GM23338 (cell line): ENCODE results near the gene PDIA4. TPM values are rescaled to one million over a fixed set of nuclear protein-coding genes. Genes with fewer than 3 reads are reported as not detected.

Experiments
- ATAC-seq: fragments of 200-7000 bp; cut with Tn5 transposase; 3 replicates; pipeline ENCODE4 v1.9.1; 2020
- DNase-seq: peaks from one replicate; pipeline ENCODE4 v3.0.0-alpha.2; 2015; ENCODE audit warnings: low spot score
- H2AFZ ChIP-seq: fragments of 200-600 bp; sonication (generic); 2 replicates; pipeline ENCODE4 v1.8.0; 2016; ENCODE audit warnings: antibody characterized with exemption, mild to moderate bottlenecking, moderate library complexity
- H3F3A ChIP-seq: fragments of 200-600 bp; sonication (generic); replicated peaks from 2 replicates; pipeline ENCODE4 v1.8.0; 2017; ENCODE audit warnings: antibody characterized with exemption, mixed run types, low read depth
- H3K27ac ChIP-seq: fragments of 200-600 bp; sonication (generic); 2 replicates; pipeline ENCODE4 v1.6.1; 2016; ENCODE audit warnings: low read depth
- H3K27me3 ChIP-seq: fragments of 200-600 bp; sonication (generic); 2 replicates; pipeline ENCODE4 v1.8.0; 2016; ENCODE audit warnings: mild to moderate bottlenecking, mixed run types, moderate library complexity; ENCODE audit not compliant: insufficient read depth
- H3K36me3 ChIP-seq: fragments of 200-600 bp; sonication (generic); 2 replicates; pipeline ENCODE4 v1.8.0; 2016; ENCODE audit warnings: mild to moderate bottlenecking; ENCODE audit not compliant: insufficient read depth
- H3K4me1 ChIP-seq: fragments of 200-600 bp; sonication (generic); 2 replicates; pipeline ENCODE4 v1.8.0; 2016; ENCODE audit warnings: mild to moderate bottlenecking, moderate library complexity; ENCODE audit not compliant: insufficient read depth
- H3K4me2 ChIP-seq: fragments of 200-600 bp; sonication (generic); 2 replicates; pipeline ENCODE4 v1.7.1; 2017; ENCODE audit warnings: mixed run types
- H3K4me3 ChIP-seq: fragments of 200-600 bp; sonication (generic); 2 replicates; pipeline ENCODE4 v1.6.1; 2016; ENCODE audit warnings: mixed run types
- H3K79me2 ChIP-seq: fragments of 200-600 bp; sonication (generic); replicated peaks from 2 replicates; pipeline ENCODE4 v1.8.0; 2017; ENCODE audit warnings: mild to moderate bottlenecking; ENCODE audit not compliant: insufficient read depth
- H3K9me2 ChIP-seq: fragments of 200-600 bp; sonication (generic); 2 replicates; pipeline ENCODE4 v1.8.0; 2017; ENCODE audit not compliant: insufficient read depth
- H4K20me1 ChIP-seq: fragments of 200-600 bp; sonication (generic); replicated peaks from 2 replicates; pipeline ENCODE4 v1.8.0; 2017; ENCODE audit warnings: mild to moderate bottlenecking; ENCODE audit not compliant: insufficient read depth
- H3K27ac Mint-ChIP-seq: 2 replicates; pipeline ENCODE4 v1.8.0; 2020; ENCODE audit warnings: inconsistent platforms, mild to moderate bottlenecking, moderate library complexity, mixed read lengths
- H3K27me3 Mint-ChIP-seq: 3 replicates; pipeline ENCODE4 v1.8.0; 2022; ENCODE audit warnings: low read depth, mild to moderate bottlenecking, moderate library complexity, mixed read lengths, inconsistent platforms; ENCODE audit not compliant: insufficient read depth, poor library complexity
- H3K36me3 Mint-ChIP-seq: 3 replicates; pipeline ENCODE4 v1.8.0; 2021; ENCODE audit warnings: low read depth, mild to moderate bottlenecking, inconsistent platforms, moderate library complexity, mixed read lengths
- H3K4me1 Mint-ChIP-seq: 3 replicates; pipeline ENCODE4 v1.8.0; 2020; ENCODE audit warnings: mild to moderate bottlenecking, inconsistent platforms, mixed read lengths
- H3K4me3 Mint-ChIP-seq: 3 replicates; pipeline ENCODE4 v1.8.0; 2021; ENCODE audit warnings: moderate library complexity, mild to moderate bottlenecking, inconsistent platforms, mixed read lengths
- H3K9me3 Mint-ChIP-seq: 3 replicates; pipeline ENCODE4 v1.8.0; 2020; ENCODE audit warnings: moderate library complexity, mild to moderate bottlenecking, inconsistent platforms, mixed read lengths
- CTCF ChIP-seq, 2 experiments: fragments of 200-600 bp in 1 of 2; sonication (generic) in 1 of 2; conservative IDR thresholded peaks; 2 replicates each; pipeline versions ENCODE4 v1.5.1 to v1.6.1; 2016 to 2017; ENCODE audit warnings: antibody characterized with exemption in 2 of 2, low read depth in 2 of 2, mild to moderate bottlenecking in 2 of 2, moderate library complexity in 1 of 2
- EZH2 ChIP-seq: fragments of 200-600 bp; sonication (generic); IDR thresholded peaks from one replicate; pipeline ENCODE4 v1.8.0; 2017; ENCODE audit warnings: antibody characterized with exemption, mild to moderate bottlenecking, low read depth; ENCODE audit not compliant: unreplicated experiment
- EZH2phosphoT487 ChIP-seq: fragments of 200-600 bp; sonication (generic); IDR thresholded peaks from one replicate; pipeline ENCODE4 v1.8.1; 2018; ENCODE audit warnings: antibody characterized with exemption; ENCODE audit not compliant: unreplicated experiment
- JUNB ChIP-seq: IDR thresholded peaks from one replicate; pipeline ENCODE4 v1.6.1; 2016; ENCODE audit warnings: antibody characterized with exemption; ENCODE audit not compliant: unreplicated experiment
- STAT1 ChIP-seq: IDR thresholded peaks from one replicate; pipeline ENCODE4 v1.6.1; 2016; ENCODE audit warnings: antibody characterized with exemption; ENCODE audit not compliant: unreplicated experiment
- ZNF114 ChIP-seq: fragments of 250-450 bp; sonication (Bioruptor Pico); IDR thresholded peaks from 2 replicates; pipeline ENCODE4 v1.5.0; 2020; ENCODE audit warnings: mild to moderate bottlenecking, moderate library complexity
- ZNF331 ChIP-seq: fragments of 250-450 bp; sonication (Bioruptor Pico); IDR thresholded peaks from 2 replicates; pipeline ENCODE4 v1.5.0; 2020; ENCODE audit warnings: low read depth, mild to moderate bottlenecking, moderate library complexity
- polyA plus RNA-seq: library from polyadenylated mRNA; unstranded; fragments of >200 nt; fragmentation: Nextera tagmentation; extraction: Ambion mirVana; gene quantifications from 2 replicates; pipeline ENCODE4 v1.2.1, GENCODE V29; 2016
- small RNA-seq: library from RNA; depleted of rRNA; stranded (forward); fragments of <200 nt; gene quantifications from one replicate; pipeline ENCODE3, GENCODE V24; 2014; ENCODE audit warnings: low replicate concordance
- total RNA-seq: library from RNA; depleted of rRNA; stranded (reverse); fragments of >200 nt; shearing (Covaris generic); gene quantifications from 2 replicates; pipeline ENCODE4 v1.2.3, GENCODE V29; 2014; rRNA removed
- TF ChIP-seq, protein P1 (sequence below): fragments of 250-450 bp; sonication (Bioruptor Pico); IDR thresholded peaks from 2 replicates; pipeline ENCODE4 v1.5.0; 2020; ENCODE audit warnings: mild to moderate bottlenecking, moderate library complexity
- TF ChIP-seq, protein P2 (sequence below): IDR thresholded peaks from 2 replicates; pipeline ENCODE4 v1.6.1; 2016; ENCODE audit warnings: antibody characterized with exemption

The PDIA4 gene
- total and polyA plus RNA-seq, 2 experiments from 2014 or later, result 196 to 332 TPM

DNA sequence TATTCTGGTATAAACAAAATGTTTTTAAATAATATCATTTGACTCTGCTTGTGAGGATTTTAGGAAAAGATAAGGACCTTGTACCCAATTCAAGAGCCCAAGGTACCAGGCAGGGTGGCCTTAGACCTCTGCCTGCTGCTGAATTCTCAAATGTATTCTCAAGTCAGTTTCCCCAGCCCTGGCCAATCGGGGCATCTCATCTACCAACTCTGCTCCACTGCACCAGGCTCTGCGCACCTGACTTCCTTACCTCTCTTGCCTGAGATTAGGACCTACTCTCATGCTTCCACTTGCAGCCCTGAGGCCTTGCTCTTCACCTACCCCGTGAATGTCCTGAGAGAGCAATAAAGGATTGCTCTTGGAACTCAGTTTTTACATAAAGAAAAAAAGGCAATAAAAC is 74.6 kb downstream of the PDIA4 start:
- Mint-ChIP-seq H3K4me3 (no peak overlapping the region), H3K27ac (no peak overlapping the region), H3K27me3 (peaks cover 3% of the 10 kb centered on the region), H3K36me3 (no peaks in the 10 kb centered on the region), H3K4me1 (no peaks in the 10 kb centered on the region; the same call in 2 of the 3 replicates), H3K9me3 (no peaks in the 10 kb centered on the region; the same call in 2 of the 3 replicates)
- DNase-seq (no peak), ATAC-seq (no peak)
- H3K4me1 ChIP-seq, result no peaks in the 10 kb centered on the region
- H3K4me3 ChIP-seq, result no peak overlapping the region
- H3K79me2 ChIP-seq, result no peaks in the 10 kb centered on the region
- H3F3A ChIP-seq, result no peaks in the 10 kb centered on the region
- H3K27ac ChIP-seq, result no peak overlapping the region
- no peaks in the 10 kb centered on the region for H4K20me1 ChIP-seq
- no peaks in the 10 kb centered on the region for H3K9me2 ChIP-seq
- H3K4me2 ChIP-seq, result no peak overlapping the region
- no peak overlapping the region for H2AFZ ChIP-seq
- no peaks in the 10 kb centered on the region for H3K27me3 ChIP-seq
- TF ChIP-seq JUNB (no peak), STAT1 (no peak), ZNF331 (no peak), ZNF114 (CRISPR knock-in tag) (no peak), CTCF (conservative IDR thresholded peaks at IDR 0.05; ENCODE audit: low read depth in 2 of 2) (no peak), EZH2 (no peak), EZH2phosphoT487 (no peak)
- TF ChIP-seq, protein P1, sequence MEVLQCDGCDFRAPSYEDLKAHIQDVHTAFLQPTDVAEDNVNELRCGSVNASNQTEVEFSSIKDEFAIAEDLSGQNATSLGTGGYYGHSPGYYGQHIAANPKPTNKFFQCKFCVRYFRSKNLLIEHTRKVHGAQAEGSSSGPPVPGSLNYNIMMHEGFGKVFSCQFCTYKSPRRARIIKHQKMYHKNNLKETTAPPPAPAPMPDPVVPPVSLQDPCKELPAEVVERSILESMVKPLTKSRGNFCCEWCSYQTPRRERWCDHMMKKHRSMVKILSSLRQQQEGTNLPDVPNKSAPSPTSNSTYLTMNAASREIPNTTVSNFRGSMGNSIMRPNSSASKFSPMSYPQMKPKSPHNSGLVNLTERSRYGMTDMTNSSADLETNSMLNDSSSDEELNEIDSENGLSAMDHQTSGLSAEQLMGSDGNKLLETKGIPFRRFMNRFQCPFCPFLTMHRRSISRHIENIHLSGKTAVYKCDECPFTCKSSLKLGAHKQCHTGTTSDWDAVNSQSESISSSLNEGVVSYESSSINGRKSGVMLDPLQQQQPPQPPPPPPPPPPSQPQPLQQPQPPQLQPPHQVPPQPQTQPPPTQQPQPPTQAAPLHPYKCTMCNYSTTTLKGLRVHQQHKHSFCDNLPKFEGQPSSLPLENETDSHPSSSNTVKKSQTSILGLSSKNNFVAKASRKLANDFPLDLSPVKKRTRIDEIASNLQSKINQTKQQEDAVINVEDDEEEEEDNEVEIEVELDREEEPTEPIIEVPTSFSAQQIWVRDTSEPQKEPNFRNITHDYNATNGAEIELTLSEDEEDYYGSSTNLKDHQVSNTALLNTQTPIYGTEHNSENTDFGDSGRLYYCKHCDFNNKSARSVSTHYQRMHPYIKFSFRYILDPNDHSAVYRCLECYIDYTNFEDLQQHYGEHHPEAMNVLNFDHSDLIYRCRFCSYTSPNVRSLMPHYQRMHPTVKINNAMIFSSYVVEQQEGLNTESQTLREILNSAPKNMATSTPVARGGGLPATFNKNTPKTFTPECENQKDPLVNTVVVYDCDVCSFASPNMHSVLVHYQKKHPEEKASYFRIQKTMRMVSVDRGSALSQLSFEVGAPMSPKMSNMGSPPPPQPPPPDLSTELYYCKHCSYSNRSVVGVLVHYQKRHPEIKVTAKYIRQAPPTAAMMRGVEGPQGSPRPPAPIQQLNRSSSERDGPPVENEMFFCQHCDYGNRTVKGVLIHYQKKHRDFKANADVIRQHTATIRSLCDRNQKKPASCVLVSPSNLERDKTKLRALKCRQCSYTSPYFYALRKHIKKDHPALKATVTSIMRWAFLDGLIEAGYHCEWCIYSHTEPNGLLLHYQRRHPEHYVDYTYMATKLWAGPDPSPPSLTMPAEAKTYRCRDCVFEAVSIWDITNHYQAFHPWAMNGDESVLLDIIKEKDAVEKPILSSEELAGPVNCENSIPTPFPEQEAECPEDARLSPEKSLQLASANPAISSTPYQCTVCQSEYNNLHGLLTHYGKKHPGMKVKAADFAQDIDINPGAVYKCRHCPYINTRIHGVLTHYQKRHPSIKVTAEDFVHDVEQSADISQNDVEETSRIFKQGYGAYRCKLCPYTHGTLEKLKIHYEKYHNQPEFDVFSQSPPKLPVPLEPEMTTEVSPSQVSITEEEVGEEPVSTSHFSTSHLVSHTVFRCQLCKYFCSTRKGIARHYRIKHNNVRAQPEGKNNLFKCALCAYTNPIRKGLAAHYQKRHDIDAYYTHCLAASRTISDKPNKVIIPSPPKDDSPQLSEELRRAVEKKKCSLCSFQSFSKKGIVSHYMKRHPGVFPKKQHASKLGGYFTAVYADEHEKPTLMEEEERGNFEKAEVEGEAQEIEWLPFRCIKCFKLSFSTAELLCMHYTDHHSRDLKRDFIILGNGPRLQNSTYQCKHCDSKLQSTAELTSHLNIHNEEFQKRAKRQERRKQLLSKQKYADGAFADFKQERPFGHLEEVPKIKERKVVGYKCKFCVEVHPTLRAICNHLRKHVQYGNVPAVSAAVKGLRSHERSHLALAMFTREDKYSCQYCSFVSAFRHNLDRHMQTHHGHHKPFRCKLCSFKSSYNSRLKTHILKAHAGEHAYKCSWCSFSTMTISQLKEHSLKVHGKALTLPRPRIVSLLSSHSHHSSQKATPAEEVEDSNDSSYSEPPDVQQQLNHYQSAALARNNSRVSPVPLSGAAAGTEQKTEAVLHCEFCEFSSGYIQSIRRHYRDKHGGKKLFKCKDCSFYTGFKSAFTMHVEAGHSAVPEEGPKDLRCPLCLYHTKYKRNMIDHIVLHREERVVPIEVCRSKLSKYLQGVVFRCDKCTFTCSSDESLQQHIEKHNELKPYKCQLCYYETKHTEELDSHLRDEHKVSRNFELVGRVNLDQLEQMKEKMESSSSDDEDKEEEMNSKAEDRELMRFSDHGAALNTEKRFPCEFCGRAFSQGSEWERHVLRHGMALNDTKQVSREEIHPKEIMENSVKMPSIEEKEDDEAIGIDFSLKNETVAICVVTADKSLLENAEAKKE (CRISPR knock-in tag), result no peak
- TF ChIP-seq, protein P2, sequence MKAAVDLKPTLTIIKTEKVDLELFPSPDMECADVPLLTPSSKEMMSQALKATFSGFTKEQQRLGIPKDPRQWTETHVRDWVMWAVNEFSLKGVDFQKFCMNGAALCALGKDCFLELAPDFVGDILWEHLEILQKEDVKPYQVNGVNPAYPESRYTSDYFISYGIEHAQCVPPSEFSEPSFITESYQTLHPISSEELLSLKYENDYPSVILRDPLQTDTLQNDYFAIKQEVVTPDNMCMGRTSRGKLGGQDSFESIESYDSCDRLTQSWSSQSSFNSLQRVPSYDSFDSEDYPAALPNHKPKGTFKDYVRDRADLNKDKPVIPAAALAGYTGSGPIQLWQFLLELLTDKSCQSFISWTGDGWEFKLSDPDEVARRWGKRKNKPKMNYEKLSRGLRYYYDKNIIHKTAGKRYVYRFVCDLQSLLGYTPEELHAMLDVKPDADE, result no peak
- H3K36me3 ChIP-seq, result no peaks in the 10 kb centered on the region

Small RNA genes within 50 kb of the gene (small RNA-seq; reads per million reads assigned to genes)
- gene COX6B1P1 (not detected), gene RNU6-650P (0.10 reads per million), gene RNY1 (209 reads per million, percentile 99 among the genes with 10 or more reads in this experiment), gene RNY3 (64.9 reads per million, percentile 99 among the genes with 10 or more reads in this experiment), gene RNY4 (566 reads per million, percentile 100 among the genes with 10 or more reads in this experiment)

Other genes with a start within 250 kb of the PDIA4 start
- 25.6 and 33.9 TPM in 2 replicates for gene EZH2, start 144.2 kb downstream of the PDIA4 start, total RNA-seq
- gene EZH2, start 144.2 kb downstream of the PDIA4 start, polyA plus RNA-seq, result 32.5 and 38.6 TPM in 2 replicates
- gene ZNF786, start 62.2 kb upstream of the PDIA4 start, total RNA-seq, result 18.4 and 19.8 TPM in 2 replicates
- 6.1 and 7.1 TPM in 2 replicates for gene ZNF786, start 62.2 kb upstream of the PDIA4 start, polyA plus RNA-seq
- 4.3 and 5.0 TPM in 2 replicates for gene ZNF425, start 97.8 kb upstream of the PDIA4 start, total RNA-seq
- 3.0 and 4.3 TPM in 2 replicates for gene ZNF425, start 97.8 kb upstream of the PDIA4 start, polyA plus RNA-seq
- gene ZNF398, start 118.9 kb upstream of the PDIA4 start, total RNA-seq, result 92.7 and 99.6 TPM in 2 replicates
- gene ZNF398, start 118.9 kb upstream of the PDIA4 start, polyA plus RNA-seq, result 18.2 and 20.7 TPM in 2 replicates
- gene ZNF282, start 167.0 kb upstream of the PDIA4 start, total RNA-seq, result 34.3 and 36.3 TPM in 2 replicates
- 7.2 and 7.4 TPM in 2 replicates for gene ZNF282, start 167.0 kb upstream of the PDIA4 start, polyA plus RNA-seq
- 18.0 and 18.9 TPM in 2 replicates for gene ZNF212, start 211.1 kb upstream of the PDIA4 start, total RNA-seq
- gene ZNF212, start 211.1 kb upstream of the PDIA4 start, polyA plus RNA-seq, result 8.9 and 10.8 TPM in 2 replicates
- gene ZNF783, start 233.7 kb upstream of the PDIA4 start, total RNA-seq, result 8.6 and 9.0 TPM in 2 replicates
- 2.1 and 2.6 TPM in 2 replicates for gene ZNF783, start 233.7 kb upstream of the PDIA4 start, polyA plus RNA-seq